HG02588 (cell line): ENCODE results near the gene SLC35E4.

Experiments
- ATAC-seq: cut with Tn5 transposase; IDR thresholded peaks from one replicate; pipeline ENCODE4 v1.9.1; 2021; ENCODE audit warnings: mild to moderate bottlenecking, moderate library complexity; ENCODE audit not compliant: unreplicated experiment

Gene SLC35E4

GRCh38 chr22:30685178-30685577 lies 49.6 kb downstream of the SLC35E4 start:
- no peak for ATAC-seq

GRCh38 chr22:30687358-30687757 lies 51.8 kb downstream of the SLC35E4 start:
- no peak for ATAC-seq

- no peak for ATAC-seq
Observed at GRCh38 chr22:30689622-30690021, 54.0 kb downstream of the SLC35E4 start.

- ATAC-seq: no peak
Observed at GRCh38 chr22:30691204-30691603, 55.6 kb downstream of the SLC35E4 start.

GRCh38 chr22:30694171-30694639 lies 58.6 kb downstream of the SLC35E4 start:
- no peak for ATAC-seq

GRCh38 chr22:30694640-30695350 lies 59.2 kb downstream of the SLC35E4 start, which contains the start of gene OSBP2:
Gene OSBP2, plus strand, starts transcription at chr22:30694874. Its CDS starts 36 bp downstream, at chr22:30694910.
- ATAC-seq: no peak

- no peak for ATAC-seq
Observed at GRCh38 chr22:30695351-30695851, 59.8 kb downstream of the SLC35E4 start.

- ATAC-seq: no peak
Observed at GRCh38 chr22:30695871-30696655, 60.5 kb downstream of the SLC35E4 start.
